PC-3 (cell line): ENCODE measurements around the gene TPSG1.

Source experiments
- CTCF ChIP-seq: fragments of 300-600 bp; sonication (generic); conservative IDR thresholded peaks from 2 replicates; pipeline ENCODE4 v1.5.1; 2017; ENCODE audit warnings: antibody characterized with exemption, low read depth, mild to moderate bottlenecking, low read length
- EZH2 ChIP-seq: fragments of 300-600 bp; sonication (generic); IDR thresholded peaks from one replicate; pipeline ENCODE4 v1.6.1; 2017; ENCODE audit warnings: antibody characterized with exemption, mild to moderate bottlenecking, low read length; ENCODE audit not compliant: unreplicated experiment
- EZH2phosphoT487 ChIP-seq: fragments of 300-600 bp; sonication (generic); IDR thresholded peaks from 2 replicates; pipeline ENCODE4 v1.6.1; 2018; ENCODE audit warnings: mild to moderate bottlenecking, antibody characterized with exemption, low read length, borderline replicate concordance

GRCh38 chr16:1260101-1260680 is 35.1 kb upstream of the TPSG1 start:
- no peak for TF ChIP-seq CTCF
- TF ChIP-seq EZH2, result no peak
- TF ChIP-seq EZH2phosphoT487, result no peak
